HG02610 (cell line): ENCODE results near the gene FOXK2.

ENCODE experiments used
- ATAC-seq: cut with Tn5 transposase; IDR thresholded peaks from one replicate; pipeline ENCODE4 v1.9.1; 2021; ENCODE audit warnings: mild to moderate bottlenecking, moderate library complexity; ENCODE audit not compliant: unreplicated experiment

FOXK2 gene

DNA sequence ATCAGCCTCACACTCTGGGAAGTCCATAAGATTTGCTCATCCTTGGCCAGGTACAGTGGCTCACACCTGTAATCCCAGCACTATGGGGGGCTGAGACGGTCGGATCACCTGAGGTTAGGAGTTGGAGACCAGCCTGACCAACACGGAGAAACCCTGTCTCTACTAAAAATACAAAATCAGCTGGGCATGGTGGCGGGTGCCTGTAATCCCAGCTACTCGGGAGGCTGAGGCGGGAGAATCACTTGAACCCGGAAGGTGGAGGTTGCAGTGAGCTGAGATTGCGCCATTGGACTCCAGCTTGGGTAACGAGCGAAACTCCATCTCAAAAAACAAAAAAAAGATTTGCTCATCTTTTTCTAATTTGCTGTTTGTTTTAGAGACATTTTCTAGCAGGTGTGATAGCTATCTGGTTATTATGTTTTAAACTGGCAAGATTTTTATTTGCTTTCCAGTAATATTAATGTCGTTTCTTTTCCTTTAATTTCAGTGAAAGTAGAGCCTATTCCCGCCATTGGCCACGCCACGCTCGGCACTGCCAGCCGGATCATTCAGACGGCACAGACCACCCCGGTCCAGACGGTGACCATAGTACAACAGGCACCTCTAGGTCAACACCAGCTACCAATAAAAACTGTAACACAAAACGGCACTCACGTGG, 67.2 kb downstream of the FOXK2 start:
- no peak for ATAC-seq

DNA sequence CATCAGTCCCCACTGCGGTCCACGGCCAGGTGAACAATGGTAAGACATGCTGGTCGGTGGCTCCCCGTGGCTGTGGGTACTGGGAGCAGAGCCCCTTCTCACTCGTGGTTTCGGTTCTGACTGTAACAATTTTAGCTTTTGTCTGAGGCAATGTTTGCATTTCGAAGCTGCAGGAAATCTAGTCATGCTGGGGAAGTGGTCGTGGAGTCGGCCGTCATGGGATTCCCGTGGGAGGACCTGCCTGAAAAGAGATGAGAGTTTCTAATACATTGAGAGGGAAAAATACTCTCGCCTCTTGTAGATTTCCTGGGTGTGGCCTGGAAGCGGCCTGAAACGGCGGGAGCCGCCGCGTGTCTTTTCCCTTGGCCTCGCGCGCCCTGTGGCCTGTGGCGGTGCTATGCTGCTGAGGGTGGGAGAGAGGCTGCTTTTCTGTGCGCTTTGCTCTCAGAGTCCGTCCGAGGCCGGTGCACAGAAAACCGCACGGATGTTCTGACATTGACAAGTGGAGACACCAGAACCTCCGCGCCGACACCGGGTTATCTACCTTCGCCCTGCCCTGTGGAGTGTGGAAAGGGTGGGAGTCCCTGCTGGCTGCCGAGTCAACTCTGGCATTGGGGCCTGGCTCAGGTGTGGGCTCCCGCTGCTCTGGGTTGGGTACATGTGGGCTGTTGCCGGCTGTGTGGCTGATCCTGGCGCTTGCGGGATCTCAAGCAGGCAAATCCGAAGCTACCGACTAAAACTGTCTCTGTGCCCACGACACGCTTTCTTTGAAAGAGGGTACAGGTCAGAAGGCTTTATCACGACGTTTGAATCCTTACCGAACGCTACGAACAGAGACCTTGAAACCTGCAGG, 67.9 kb downstream of the FOXK2 start:
- no peak for ATAC-seq

DNA sequence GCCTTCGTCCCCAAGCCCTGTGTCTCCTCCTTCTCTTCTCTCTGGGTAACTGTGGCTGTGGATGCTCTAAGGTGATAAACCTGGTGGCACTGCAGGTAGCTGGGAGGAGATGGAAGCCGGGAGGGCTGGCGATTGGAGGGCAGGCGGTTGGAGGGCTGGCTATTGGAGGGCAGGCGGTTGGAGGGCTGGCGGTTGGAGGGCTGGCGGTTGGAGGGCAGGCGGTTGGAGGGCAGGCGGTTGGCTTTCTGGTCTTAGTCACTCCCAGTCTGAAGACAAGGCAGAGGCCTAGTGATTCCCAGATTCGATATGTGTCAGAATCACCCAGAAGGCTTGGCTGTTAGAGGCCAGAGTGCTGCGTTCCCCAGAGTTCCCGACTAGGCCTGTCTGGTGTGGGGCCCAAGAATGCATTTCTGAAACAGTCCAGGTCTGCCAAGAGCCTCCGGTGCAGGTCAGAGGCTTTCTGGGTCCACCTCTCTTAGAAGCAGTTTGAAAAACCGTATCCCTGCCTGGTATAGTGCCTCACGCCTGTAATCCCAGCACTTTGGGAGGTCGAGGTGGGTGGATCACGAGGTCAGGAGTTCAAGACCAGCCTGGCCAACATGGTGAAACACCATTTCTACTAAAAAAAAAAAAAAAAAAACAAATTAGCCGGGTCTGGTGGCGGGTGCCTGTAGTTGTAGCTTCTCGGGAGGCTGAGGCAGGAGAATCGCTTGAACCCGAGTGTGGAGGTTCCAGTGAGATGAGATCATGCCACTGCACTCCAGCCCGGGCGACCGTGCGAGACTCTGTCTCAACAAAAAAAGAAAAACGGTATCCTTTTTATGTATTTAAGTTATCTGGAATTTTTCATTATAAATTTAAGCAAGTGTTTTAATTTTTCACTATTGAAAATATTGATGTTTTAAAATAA, 69.0 kb downstream of the FOXK2 start:
- ATAC-seq = no peak

DNA sequence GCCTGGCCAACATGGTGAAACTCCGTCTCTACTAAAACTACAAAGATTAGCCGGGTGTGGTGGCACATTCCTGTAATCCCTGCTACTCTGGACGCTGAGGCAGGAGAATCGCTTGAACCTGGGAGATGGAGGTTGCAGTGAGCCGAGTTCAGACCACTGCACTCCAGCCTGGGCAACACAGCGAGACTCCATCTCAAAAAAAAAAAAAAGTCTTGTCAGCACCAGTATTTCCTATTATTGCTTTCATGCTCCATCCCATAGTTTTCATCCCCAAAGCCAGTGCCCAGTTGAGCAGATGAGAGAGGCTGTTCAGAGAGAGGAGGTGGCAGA, 70.3 kb downstream of the FOXK2 start:
- no peak for ATAC-seq

DNA sequence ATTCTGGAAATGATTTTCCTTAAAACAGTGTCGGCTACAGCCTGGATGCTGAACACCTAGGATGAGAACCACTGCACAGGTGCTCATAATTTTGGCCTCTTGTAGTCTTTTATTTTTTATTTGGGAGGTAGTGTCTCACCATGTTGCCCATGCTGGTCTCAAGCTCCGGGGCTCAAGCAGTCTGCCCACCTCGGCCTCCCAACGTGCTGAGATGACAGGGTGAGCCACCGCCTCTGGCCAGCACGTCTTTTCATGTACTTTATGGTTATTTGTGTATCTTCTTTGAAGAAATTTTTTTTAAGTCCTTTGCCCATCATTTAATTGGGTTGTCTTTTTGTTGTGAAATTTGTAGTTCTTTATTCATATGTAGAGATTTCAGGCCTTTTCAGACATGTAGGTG, 70.7 kb downstream of the FOXK2 start:
- no peak for ATAC-seq

DNA sequence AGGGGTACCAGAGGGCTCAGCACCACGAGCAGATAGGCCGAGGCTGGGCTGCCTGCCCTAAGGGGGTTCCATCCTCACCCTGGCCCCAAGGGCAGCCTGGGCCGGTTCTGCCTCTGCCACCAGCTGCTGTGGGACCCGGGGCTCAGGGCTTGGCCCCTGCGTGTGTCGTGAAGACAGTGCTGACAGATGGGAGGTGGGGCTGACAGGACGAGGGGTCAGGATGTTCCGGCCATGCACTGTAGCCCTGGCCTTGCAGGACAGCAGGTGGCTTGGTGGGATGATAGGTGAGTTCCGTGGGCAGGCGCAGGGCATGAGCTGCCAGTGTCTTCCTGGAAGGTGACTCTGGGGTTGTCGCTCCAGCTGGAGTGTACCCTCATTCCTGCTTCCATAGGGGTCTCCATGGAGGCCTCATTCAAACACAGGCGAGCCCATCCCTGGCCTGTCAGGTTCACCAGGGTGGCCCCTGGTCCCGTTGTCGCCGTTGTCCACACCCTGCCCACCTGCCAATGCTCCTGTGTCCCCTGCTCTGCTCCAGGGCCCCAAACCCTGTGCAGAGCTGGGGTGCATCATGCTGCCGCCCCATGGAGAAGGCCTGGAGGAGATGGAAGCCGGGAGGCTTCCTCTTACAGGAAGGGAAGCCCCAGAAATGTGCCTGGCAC, 71.5 kb downstream of the FOXK2 start:
- no peak for ATAC-seq

DNA sequence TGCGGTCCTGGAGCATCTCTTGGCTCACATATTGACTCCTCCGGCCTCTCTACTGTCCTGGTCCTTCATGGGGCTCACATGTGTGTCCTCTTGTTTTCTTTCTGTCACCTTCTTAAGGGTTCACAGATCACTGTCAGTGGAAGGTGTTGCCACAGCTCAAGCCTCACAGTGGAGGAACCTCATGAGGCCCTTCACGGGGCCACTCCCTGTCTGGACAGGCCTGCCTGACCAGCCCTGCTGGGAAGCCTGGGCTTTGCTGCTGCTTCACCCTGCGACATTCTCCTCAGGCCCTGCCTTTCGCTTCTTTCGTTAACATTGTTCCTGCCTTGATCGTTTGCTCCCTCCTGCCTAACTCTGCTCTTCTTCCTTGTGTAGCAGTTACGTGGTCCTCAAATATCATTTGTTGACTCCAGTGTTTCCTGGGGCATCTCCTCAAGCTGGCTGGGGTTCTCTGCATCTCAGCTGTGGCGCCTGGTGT, 72.8 kb downstream of the FOXK2 start:
- ATAC-seq = no peak

DNA sequence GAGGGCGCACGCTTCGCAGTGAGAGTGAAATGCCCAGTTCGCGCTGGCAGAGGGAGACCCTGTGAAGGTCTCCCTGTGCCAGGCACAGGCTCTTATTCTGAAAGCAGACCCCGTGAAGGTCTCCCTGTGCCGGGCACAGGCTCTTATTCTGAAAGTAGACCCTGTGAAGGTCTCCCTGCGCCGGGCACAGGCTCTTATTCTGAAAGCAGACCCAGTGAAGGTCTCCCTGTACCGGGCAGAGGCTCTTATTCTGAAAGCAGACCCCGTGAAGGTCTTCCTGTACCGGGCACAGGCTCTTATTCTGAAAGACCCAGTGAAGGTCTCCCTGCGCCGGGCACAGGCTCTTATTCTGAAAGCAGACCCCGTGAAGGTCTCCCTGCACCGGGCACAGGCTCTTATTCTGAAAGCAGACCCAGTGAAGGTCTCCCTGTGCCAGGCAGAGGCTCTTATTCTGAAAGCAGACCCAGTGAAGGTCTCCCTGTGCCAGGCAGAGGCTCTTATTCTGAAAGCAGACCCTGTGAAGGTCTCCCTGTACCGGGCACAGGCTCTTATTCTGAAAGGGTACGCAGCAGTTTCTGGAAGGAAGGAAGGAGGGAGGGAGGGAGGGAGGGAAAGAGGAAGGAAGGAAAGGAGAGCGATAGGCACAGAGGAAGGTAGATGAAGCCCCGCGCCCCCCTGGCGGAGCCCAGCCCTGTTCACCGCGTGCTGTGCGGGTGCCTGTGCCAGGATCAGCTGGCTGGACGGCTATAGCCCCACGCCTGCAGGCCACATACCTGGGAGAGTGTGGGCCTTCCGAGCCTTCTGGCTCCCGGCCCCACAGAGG, 73.4 kb downstream of the FOXK2 start:
- ATAC-seq = no peak

DNA sequence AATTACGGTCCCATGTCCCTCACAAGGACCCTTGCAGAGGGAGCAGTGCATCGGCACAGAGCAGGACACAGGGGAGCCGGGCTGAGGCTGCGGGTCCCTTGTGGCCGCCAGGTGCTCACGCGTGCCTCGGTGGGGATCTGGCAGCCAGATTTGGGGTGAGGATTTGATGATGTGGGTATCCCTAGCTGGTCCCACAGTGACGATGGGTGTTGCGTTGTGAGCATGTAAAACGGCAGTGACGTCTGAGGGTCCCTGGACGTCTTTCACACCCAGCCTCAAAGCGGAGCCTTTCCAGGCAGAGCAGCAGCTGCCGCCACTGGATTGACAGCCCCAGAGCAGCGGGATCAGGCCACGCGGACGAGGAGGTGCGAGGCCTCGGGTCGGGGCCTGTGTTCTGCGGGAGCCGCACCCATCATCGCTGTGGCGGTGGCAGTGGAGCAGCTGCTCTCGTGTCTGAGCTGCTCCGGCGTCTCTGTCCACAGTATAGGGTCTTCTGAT, 74.1 kb downstream of the FOXK2 start:
- no peak for ATAC-seq

DNA sequence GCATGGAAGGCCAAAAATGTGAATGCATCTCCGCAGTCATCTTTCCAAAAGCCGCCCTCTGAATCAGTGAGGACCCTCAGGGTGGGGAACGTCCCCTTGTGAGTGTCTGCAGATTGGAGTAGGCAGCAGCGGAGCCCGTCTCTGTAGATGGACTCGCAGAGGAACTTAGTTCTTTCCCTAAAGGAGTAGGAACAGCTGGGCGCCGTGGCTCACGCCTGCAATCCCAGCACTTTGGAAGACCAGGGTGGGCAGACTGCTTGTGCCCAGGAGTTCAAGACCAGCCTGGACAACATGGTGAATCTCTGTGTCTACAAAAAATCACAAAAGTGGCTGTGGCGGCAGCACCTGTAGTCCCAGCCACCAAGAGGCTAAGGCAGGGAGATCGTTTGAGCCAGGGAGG, 75.0 kb downstream of the FOXK2 start:
- ATAC-seq = no peak

DNA sequence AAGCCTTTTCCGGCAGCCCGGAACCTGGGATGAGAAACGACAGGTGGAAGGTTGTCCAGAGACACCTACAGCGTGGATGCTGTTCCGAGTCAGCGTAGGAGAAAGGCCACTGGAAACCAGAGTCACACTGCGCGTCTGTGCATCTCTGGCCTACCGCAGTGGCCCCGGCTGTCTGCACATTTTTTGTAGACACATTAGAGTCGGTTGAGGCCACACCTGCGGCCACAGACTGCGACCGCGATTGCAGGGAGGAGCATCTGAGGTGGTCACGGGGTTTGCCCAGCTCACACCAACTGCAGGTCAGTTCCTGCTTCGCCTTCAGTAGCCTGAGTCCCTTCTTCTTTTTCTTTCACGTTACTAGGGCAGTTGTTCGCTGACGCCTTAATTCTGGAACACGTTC, 76.4 kb downstream of the FOXK2 start:
- no peak for ATAC-seq

DNA sequence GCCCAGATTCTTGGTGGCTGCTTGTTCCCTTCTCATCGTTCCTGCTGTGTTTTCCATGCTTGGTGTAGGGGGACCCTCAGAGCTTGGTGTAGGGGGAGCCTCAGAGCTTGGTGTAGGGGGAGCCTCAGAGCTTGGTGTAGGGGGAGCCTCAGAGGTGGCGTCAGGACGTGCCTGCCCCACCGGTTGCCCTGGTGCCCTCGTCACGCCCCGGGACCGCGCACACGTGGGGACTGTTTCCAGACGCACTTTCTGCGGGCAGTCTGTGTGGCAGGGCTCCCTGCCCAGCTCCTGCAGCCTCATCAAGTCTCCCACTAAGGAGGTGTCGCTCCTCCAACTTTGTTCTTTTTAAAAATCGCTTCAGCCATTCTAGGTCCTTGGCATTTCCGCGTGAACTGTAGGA, 76.8 kb downstream of the FOXK2 start:
- ATAC-seq = no peak

DNA sequence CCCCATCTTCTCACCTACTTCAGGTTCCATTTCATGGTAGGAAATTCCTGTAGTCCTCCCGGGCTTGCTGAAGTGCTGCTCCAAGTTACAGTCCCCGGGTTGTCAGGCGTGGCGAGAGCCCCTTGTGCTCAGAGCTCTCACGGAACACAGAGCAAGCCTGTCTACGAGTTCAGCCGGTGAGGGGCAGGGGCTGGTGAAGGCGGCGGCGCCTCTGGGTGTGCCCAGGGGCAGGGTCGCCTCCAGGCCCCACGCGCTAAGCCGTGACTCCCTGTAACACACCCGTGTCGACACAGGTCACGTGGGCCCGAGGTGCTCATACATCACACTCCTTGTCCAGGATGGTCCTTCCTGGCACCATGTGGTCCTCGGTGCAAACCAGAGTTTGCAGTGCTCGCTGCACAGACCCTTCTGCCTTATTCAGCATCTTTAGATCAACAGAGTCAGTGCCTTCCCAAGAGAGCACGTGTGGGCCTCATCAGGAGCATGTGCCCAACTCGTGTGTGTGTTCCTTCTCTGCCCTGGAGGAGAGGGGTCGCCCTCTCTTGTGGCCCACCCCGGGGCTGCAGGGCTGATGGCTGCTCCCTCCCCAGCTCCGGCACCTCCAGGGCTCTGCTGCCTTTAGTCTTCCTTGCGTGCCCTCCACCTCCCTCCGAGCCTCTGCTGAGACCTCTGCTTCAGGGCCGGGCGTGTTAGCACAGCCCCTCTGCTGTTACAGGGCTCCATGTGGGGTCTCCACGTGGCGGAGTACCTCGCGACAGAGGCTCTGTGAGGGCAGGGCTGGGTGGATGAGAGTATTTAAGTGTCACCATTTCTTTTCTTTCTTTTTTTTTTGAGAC, 77.5 kb downstream of the FOXK2 start:
- ATAC-seq = no peak

DNA sequence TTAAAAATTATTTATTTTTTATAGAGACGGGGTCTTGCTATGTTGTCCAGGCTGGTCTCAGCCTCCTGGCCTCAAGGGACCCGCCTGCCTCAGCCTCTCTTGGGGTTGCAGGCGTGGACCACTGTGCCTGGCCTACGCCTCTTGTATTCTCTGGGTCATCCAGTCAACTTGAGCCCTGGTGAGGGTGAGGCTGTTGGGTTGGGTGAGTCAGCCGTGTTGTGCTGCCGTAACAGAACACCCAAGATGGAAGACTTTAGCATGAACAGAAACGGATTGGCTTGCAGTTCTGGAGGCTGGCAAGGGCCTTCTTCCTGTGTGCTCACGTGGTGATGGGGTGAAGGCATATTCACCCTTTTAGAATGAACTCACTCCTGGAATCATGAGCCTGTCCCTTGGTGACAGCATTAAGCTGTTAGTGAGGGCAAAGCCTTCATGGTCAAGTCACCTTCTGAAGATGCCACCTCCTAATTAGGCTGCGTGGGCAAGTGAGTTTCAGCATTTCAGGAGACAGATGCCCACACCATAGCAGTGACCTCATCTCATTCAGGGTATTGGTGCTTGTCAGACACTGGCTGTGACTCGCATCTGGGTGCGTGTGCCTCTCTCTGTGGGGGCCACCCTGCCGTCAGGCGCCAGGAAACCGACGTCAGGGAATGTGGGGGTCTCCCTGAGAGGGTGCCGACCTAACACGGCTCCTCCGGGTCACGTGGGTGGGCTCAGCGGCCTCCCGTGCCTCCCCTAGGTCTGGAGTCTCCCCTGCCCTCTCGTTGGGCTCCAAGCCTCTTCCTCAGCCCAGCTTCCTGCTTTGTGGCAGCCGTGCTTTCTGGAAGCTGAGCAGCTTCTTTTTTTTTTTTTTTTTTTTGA, 79.0 kb downstream of the FOXK2 start:
- no peak for ATAC-seq

DNA sequence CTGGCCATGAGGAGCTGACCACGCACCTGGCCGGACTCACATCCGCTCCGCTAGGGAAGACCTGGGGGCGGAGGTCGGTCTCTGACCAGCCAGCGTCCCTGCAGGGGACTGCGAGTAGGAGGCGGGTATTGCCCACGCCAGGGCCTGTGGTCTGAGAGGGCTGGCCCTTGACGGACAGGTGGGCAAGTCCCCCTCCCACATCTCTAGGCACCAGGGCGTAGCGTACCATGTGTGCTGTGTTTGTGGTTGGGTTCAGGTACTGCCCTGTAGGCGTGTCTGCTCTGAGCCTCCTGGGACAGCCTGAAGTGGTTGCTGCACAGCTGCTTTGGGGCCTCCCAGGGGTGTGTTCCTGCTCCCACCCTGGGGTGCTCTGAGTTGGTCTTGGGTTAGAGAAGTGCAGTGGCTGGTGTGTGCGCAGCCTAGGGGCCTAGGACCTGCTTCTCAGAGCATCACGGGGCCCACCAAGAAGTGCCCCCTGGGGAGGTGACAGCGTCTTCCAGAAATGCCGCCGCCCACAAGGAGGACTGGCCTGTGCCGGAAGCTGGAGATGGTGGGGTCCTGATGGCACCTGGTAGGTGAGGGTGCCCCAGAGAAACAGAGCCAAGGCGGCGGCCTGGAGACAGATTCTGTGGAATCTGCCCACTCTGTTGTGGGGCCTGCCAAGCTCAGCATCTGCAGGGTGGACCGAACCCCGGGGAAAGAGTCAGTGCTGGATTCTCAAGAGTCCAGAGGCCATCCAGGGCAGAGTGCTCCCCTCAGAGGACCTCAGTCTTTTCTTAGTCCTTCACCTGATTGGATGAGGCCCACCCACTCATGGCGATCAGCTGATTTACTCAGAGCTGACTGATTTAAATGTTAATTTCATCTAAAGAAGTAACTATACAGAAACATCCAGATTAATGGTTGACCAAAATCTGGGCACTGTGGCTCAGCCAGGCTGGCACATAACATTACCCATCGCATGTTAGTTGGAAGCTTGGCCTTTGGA, 80.4 kb downstream of the FOXK2 start:
- no peak for ATAC-seq

DNA sequence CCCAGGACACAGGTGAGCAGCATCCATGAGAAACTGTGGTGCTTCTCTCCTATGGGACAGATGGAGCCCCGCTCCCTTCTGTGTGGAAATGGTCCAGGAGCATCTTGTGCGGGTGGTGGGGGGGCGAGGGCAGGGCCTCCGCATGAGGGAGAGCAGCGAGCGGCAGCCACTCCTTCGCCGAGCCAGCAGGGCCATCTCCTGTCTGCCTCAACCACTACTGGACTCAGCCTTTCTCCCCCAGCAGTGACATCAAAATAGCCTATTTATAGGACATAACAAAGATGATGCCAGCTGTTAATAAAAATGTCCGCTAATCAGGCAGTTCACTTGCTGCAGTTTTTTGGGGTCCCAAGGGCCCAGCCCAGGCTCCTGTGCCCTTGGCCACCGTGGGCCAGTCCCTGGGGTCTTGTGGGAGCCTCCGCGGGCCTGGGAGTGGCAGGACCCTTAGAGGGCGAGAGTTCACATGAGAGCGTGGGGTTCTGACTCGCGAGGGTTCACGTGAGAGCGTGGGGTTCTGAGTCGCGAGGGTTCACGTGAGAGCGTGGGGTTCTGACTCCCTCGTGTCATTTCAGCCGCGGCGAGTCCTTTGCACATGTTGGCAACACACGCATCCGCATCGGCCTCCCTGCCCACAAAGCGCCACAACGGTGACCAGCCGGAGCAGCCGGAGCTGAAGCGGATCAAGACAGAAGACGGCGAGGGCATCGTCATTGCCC, 81.4 kb downstream of the FOXK2 start:
- ATAC-seq = no peak
